CD4-positive, alpha-beta T cell treated with Interleukin-2 at 100 ng/mL for 4 hours (primary cell): ENCODE data around the gene OASL.

Source experiments
- DNase-seq: peaks from one replicate; pipeline ENCODE4 v3.0.0-alpha.2; 2020; ENCODE audit warnings: low spot score

OASL gene

DNA sequence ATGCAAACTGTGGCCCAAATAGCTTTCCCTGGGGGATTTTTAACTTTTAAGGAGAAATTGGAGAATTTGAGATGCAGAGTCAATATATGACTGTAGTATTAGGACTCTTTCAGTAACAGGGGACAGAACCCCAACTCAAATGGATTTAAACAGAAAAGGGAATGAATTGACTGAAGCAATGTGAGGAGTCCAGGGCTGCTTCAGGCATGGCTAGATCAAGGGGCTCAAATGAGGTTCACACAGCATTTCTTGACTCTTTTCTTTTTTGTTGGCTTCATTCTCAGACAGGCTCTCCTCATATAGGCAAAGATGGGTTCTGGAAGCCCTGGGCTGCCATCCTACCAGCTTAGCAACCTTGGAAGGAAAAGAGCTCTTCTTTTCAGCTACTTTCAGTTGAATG lies 47.1 kb downstream of the OASL start:
- DNase-seq, result no peak

DNA sequence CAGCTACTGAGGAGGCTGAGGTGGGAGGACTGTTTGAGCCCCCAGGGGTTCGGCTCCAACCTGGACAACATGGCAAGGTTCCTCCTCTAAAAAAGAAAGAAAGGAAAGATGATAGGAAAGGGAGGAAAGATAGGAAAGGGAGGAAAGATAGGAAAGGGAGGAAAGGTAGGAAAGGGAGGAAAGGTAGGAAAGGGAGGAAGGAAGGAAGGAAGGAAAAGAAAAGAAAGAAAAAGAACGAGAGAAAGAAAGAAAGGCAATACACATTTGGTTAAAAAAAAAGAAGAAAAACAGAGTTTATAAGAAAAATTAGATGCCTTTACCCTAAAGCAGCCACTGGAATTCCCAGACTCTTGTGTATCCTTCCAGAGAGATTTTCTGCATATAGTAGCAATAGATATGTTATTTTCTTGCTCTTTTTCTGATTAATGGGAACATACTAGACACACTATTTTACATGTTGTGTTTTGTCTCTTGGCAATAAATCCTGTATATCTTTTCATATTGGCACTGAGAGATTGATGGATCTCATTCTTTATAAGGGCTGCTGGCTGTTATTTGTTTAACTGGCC lies 48.5 kb downstream of the OASL start:
- DNase-seq, result no peak

DNA sequence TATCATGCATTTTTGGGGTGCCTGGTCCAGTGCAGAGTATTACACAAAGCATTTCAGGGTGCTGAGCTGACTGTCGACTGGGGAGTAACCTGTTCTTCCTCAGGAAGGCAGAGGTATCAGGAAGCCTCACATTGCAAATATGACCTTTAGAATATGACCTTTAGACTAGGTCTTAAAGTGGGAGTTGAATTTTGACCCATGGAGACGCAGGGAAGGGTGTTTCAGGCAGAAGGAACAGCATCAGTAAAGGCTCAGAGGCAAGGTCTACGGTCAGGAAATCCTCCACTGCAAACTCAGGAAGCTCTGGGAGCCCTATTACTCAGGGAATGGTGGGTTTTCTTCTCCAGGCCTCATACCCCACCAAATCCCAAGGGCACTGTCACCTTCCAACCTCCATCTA lies 49.4 kb downstream of the OASL start:
- DNase-seq, result no peak

DNA sequence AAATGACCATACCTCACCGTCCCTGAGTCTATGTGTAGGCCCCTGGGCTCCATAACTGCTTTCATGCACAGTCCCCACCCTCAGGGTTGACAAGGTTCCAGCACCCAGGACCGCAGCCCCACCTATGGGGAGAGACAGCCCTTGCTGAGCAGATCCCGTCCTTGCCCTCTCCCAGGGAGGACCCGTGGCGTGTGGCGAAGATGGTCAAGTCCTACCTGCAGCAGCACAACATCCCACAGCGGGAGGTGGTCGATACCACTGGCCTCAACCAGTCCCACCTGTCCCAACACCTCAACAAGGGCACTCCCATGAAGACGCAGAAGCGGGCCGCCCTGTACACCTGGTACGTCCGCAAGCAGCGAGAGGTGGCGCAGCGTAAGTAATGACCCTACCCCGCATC lies 50.4 kb downstream of the OASL start:
- DNase-seq, result no peak

DNA sequence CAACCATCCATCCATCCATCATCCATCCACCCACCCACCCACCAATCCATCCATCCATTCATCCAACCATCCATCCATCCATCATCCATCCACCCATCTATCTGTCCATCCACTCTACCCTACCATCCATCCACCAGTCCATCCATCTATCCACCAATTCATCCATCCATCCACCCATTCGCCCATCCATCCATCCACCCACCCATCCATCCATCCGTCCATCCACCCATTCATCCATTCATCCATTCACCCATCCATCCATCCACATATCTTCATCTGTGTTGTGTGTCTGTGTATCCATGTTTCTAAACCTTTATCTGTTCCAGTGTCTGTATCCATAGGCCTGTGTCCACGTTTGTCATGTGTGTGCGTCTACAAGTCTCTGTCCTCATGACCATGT lies 50.8 kb downstream of the OASL start:
- DNase-seq, result no peak

DNA sequence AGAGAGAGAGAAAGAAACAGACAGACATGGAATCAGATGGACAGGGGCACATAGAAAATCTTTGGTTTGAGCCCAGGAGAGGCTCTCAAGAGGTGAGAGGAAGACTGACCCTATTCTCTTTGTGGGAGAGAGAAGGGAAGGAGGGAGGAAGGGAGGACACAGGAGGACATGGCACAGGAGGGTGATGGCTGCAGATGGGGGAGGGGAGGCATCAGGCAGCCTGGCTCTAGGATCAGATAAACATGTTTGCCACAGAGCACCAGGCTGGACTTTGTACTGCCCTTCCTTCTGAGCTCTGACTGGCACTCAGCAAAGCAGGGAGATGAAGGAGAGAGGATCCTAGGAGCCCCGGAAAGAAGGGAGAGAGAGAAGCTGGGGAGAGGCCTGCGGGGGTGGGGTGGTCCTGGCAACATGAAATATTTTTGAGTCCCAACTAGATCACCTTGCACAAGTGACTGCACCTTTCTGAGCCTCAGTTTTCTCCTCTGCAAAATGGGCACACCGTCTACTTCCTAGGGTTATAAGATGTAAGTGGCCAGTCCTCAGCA lies 54.6 kb downstream of the OASL start:
- DNase-seq, result no peak

DNA sequence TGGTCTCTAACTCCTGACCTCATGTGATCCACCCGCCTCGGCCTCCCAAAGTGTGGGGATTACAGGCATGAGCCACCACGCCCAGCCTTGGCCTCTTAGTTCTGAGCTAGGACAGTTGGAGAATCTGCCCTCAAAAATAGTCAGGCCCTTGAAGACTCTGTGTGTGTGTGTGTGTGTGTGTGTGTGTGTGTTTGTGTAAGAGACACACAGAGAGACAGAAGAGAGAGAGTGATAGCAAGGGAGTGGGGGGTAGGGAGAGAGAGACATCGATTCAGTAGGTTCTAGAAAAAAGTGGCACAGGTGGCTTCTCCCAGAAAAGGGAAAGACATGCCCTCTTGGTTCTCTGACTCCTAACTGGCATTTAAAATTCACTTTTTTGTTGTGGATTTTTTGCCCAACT lies 55.3 kb downstream of the OASL start:
- no peak for DNase-seq

DNA sequence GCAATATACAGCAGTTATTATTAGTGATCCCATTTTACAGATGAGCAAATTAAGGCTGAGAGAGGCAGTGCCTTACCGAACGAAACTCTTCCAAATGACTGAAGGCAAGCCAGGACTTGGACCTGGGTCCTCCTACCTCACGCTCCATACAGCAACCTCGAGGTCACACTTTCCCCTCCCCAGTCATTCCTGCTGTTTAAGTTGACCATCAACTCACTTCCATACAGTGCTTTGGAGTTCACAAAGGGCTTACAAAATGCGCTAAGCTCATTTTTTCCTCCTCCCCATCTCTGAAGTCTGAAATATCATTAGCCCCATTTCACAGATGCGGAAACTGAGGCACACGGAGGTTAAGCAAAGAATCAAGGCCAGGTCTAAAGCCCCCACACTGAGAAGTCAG lies 56.4 kb downstream of the OASL start:
- no peak for DNase-seq

DNA sequence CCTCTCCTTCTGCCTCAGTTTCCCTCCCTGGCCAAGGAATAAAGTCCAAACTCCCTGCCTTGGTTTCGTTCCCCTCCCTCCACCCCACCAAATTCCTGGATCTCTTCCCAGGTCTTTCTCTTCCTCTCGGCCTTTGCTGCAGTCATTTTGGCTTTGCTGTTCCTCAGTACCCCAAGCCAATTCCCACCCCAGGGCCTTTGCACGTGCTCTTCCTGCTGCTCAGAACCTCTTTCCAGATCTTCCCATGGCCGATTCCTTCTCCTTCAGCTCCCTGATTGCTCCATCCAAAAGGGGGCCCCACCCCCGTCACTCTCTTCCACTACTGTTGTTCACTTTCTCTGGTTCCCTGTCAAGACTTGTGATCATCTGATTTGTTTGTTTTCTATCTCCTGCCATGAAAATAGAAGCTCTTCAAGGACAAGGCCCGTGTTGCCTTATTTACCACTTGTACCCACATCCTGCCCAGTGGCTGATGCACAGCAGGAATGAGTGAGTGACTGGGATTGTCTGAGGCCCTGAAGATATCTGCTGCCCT lies 57.6 kb downstream of the OASL start:
- DNase-seq, result no peak

DNA sequence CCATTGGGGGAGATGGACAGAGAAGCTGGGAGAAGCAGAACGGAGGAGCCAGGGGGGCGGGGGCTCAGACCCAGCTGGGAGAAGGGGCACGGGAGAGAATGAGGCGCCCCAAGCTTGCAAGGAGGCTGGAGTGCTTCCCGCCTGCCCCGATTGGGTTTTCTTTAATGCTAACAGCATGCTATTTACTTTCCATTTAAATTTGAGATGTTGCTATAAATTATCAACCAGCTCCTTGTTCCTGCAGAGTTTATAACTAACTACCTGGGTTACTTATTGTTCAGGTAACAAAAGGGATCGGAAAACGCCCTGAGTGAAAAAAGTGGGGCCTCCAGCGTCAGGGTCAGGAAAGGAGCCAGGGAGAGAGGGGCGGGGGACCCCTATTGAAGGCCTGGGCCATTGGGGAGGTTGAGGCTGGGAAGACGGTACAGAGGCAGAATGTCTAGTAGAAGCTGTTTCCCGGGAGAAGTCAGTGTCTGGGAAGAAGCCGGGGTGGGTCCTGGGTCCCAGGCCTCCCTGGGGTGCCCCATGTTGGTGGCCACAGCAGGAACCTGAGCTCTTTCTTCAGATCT lies 58.2 kb downstream of the OASL start:
- DNase-seq, result no peak

DNA sequence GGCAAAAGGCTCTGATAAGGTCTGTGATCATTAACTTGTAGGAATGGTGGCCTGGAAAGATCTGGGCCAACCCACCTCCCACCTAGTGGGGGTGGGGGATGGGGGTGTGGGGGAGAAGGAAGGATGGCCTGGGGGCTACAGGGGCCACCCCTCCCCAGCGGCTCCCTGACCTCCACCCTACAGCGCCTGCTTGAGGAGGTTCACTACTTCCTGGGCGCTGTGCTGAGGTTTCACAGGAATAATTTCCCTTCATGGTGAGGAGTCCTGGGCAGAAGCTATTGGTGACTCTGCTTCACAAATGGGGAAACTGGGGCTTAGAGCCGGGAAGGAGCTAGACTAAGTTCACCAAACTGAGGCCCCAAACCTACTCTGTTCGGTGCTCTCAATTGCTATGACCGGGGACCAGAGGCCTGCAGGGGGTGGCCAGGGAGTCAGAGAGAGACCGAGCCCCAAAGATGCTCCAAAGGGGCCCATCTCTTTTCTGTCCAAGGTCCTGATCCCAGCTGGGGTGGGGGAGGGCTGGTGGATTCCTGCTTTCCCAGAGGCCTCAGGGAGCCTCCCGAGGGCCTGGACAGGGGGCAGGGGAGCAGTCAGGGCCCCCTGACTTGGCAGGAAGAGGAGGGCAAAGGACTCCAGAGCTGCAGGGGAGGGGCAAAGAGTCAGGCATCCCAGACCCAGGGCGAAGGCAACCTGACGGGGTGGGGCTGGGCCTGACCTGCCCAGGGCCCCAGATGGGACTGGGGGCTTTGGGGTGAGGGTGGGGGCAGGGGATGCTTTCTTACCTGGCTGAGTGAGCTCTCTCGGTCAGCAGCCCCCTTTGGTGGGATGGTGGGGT lies 59.0 kb downstream of the OASL start:
- no peak for DNase-seq

DNA sequence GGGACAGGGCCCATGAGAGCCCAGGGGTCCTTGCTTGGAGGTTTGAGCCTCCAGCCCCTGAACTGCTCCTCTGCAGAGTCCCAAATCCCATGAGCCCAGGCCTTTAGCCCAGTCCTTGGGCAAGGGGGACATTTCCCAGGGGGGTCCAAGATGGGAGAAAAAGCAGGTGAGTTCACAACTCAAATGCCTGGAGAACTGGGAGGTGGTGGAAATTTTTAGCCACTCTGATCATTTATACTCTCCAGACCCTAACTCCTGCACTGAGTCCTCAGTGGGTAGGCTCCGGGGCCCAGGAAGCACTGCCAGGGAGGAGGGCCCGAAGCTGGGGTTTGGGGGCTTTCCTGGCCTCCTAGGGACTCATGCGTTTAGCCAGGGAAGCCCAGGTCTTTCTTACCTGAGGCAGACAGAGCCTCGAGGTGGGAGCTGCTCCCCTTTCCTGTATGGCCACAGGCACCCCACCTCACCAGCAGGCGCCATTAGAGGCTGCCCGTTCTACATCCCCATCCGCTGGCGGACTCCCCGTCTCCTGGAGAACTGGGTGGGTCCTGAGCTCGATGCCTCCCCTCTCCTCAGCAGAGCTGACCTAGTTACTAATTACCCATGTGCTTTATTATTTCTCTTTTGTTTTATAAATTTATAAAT lies 59.7 kb downstream of the OASL start:
- no peak for DNase-seq

DNA sequence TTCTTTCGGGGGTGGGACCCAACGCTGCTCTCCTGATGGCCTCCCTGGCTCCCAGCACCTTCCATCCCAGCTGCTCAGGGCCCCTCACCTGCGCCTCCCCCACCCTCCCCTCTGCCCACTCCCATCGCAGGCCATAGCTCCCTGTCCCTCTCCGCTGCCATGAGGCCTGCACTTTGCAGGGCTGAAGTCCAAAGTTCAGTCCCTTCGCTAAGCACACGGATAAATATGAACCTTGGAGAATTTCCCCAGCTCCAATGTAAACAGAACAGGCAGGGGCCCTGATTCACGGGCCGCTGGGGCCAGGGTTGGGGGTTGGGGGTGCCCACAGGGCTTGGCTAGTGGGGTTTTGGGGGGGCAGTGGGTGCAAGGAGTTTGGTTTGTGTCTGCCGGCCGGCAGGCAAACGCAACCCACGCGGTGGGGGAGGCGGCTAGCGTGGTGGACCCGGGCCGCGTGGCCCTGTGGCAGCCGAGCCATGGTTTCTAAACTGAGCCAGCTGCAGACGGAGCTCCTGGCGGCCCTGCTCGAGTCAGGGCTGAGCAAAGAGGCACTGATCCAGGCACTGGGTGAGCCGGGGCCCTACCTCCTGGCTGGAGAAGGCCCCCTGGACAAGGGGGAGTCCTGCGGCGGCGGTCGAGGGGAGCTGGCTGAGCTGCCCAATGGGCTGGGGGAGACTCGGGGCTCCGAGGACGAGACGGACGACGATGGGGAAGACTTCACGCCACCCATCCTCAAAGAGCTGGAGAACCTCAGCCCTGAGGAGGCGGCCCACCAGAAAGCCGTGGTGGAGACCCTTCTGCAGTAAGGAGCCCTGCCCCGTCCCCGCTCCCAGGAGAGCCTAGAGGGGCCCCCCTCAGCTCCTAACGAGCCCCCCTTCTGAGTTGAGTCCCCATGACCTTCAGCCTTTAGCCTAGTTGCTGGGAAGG lies 60.5 kb downstream of the OASL start, which contains the start of gene HNF1A:
HNF1A (plus strand) TSS at position 248 of the 924 bp plus-strand sequence; CDS start at position 474, 226 bp downstream.
- no peak for DNase-seq

DNA sequence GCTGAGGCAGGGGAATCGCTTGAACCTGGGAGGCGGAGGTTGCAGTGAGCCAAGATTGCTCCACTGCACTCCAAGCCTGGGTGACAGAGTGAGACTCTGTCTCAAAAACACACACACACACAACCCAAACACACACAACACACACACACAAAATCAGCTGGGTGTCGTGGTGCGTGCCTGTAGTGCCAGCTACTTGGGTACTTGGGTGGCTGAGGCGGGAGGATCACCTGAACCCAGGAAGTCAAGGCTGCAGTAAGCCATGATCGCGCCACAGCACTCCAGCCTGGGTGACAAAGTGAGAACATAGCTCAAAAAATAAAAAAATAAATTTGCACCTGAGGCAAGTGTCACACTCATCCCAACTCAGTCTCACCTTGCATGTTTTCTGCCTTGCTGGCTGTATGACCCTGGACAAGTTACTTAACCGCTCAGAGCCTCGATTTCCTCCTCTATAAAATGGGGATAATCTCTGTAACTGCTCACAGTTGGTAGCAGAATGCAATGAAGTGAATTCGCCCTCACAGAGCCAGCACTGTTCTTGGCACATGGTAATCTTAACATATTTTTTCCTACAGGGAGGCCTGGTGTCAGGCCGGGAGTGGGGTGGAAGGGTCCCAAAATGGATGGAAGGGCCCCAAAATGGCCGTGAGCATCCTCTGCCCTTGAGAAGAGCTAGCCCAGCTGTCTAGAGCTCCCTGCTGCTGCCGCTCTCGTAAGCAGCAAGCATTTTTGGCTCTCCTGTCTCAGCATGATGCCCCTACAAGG lies 61.3 kb downstream of the OASL start:
- DNase-seq, result no peak

DNA sequence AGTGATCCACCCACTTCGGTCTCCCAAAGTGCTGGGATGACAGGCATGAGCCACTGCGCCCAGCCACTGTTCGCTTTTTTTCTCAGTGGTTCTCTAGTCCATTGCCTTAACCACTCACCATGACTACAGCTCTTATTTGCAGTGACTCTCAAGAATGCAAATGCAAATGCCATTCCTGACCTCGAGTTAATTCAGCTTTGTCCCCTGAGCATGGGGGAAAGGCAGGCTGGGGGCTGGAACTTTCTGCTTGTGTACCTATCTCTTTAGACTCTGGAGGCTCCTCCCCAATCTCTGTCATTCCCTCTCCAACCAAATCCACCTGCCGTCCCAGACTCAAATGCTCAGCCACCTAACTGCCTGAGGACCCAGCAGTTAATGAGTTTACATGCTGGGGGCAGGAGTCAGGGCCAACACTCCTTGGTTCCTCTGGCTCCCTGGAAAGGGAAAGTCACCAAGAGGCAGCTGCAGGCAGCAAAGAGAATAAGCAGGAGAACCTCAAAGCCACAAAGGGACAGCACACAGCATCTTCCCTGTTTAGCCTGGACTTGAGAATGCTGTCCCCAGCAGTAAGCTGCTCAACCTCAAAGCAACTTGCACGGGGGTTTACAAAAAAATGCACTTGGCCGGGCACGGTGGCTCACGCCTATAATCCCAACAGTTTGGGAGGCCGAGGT lies 66.0 kb downstream of the OASL start:
- no peak for DNase-seq

DNA sequence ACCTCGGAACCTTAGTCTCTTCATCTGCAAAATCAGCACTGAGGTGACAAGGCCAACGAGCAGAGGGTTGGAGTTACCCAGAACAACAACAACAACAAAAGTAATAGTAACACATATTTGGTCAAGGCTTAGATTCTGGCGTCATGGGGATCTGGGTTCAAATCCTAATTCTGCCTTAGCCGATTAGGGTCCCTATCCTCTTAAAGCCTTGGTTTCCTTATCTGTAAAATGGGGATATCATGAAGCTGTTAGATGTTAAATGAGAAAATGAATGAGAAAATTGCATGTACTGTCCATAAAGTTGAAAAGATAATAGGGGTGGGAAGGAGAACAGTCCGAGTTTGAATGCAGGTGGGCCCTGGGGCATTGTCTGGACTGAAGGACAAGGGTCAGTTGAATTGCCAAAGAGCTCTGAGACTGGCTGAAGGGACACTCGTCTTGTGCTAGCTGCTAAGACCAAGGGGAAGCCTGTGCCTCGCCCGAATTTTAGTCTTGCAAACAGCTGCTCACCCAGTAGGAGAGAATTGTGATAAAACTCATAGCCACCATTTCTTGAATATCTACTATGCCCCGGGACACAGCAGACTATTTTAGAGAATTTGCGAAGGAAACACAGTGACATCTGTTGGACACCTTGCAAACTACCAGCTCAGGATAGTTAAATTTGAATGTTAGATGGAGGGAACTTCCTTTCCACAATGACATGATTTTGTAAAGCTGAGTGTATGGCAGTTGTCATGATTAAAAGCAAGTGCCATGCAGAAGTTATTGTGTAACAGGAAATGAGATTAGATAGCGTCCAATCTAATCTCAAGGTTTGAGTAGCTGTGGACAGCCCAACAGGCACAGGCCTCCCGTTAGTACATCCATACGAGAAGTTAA lies 67.5 kb downstream of the OASL start:
- DNase-seq, result peak; percentile 67

DNA sequence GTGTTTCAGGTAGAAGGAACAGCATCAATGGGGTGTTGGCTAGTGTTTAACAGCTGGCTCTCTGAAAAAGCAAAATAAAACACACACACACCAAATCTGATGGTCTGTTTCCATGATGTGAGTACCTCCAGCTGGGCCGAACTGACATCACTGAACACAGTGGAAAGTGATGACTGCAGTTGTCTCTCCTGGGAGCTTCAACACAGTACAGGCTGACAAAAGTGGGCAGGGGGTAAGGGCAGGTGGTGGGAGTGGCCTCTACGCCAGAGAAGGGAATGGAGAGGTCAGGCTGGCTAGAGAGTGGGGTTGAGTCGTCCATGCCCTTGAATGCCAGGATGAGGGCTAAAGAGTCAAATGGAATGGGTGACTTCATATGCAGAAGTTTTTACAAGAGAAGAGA lies 68.7 kb downstream of the OASL start:
- no peak for DNase-seq
